ENCODE results near the gene GDF7. TPM values are rescaled to one million over a fixed set of nuclear protein-coding genes. Genes with fewer than 3 reads are reported as not detected.

Gene GDF7
- polyA plus RNA-seq, 1 donor (not counting 4 experiments of a cell fraction or from before 2014, with no cell fraction given) = not detected

DNA sequence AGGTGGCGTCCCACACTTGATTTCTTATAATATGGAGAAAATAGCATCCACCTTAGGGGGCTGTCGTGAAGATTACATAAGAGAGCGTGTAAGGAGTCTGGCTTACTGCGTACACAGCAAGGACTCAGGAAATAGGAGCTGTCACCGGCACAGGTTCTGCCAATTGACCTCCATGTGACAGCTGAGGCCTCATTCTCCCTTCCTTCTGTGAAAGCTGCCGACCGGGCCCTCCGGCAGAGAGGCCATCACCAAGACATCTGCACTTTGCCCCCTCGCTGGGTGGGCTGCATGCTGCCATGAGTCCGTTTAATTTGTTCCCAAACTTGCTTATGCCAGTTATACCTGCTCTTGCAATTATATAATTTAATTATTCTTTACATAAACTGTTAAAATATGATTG lies 43.7 kb upstream of the GDF7 start:
- dilution Hi-C loops (cut with MboI; ENCODE audit: extremely low pct_ligation_motif_present, low sequenced_read_pairs) = no loop called here
- no peak overlapping the region for H3K9ac ChIP-seq (ENCODE audit: control insufficient read depth, extremely low read depth, insufficient read depth, low read length)
- no peak overlapping the region for H3K4me3 ChIP-seq (ENCODE audit: control insufficient read depth in 2 of 3, extremely low read depth in 1 of 3, insufficient read depth in 2 of 3, low read depth in 1 of 3, low read length in 3 of 3)
- DNase-seq (ENCODE audit: low read depth, low spot score) (no peak), FAIRE-seq (no peak)
- H3K27ac ChIP-seq (ENCODE audit: control insufficient read depth, insufficient read depth, low read length) = no peak overlapping the region
- no peak overlapping the region for H3K4me2 ChIP-seq (ENCODE audit: control insufficient read depth, extremely low read depth, insufficient read depth, low read depth, low read length)
- H3K4me1 ChIP-seq (ENCODE audit: control insufficient read depth, extremely low read depth, insufficient read depth, low read length) = peaks cover 8% of the 10 kb centered on the region
- no peaks in the 10 kb centered on the region for H4K20me1 ChIP-seq (ENCODE audit: control insufficient read depth, extremely low read depth, insufficient read depth, low read length)
- no peaks in the 10 kb centered on the region for H3K9me3 ChIP-seq (ENCODE audit: control insufficient read depth, low read depth, low read length)
- peaks cover 7 to 29% of the 10 kb centered on the region in 2 experiments for H3K36me3 ChIP-seq (ENCODE audit: control insufficient read depth in 2 of 2, extremely low read depth in 1 of 2, insufficient read depth in 2 of 2, low read length in 2 of 2)
- H3K79me2 ChIP-seq (ENCODE audit: control insufficient read depth, insufficient read depth, low read length) = no peaks in the 10 kb centered on the region
- H3K9me1 ChIP-seq (ENCODE audit: control insufficient read depth, extremely low read depth, insufficient read depth, low read length) = no peaks in the 10 kb centered on the region
- TF ChIP-seq, protein P1, sequence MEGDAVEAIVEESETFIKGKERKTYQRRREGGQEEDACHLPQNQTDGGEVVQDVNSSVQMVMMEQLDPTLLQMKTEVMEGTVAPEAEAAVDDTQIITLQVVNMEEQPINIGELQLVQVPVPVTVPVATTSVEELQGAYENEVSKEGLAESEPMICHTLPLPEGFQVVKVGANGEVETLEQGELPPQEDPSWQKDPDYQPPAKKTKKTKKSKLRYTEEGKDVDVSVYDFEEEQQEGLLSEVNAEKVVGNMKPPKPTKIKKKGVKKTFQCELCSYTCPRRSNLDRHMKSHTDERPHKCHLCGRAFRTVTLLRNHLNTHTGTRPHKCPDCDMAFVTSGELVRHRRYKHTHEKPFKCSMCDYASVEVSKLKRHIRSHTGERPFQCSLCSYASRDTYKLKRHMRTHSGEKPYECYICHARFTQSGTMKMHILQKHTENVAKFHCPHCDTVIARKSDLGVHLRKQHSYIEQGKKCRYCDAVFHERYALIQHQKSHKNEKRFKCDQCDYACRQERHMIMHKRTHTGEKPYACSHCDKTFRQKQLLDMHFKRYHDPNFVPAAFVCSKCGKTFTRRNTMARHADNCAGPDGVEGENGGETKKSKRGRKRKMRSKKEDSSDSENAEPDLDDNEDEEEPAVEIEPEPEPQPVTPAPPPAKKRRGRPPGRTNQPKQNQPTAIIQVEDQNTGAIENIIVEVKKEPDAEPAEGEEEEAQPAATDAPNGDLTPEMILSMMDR (optimal IDR thresholded peaks at IDR 0.05 in 1 of 3, IDR thresholded peaks at IDR 0.05 in 1 of 3, conservative IDR thresholded peaks at IDR 0.05 in 1 of 3; ENCODE audit: extremely low read depth in 1 of 3, insufficient read depth in 2 of 3, low read length in 3 of 3) = no peak
- no peak for TF ChIP-seq EZH2 (IDR thresholded peaks at IDR 0.05; ENCODE audit: low read length)
- no peaks in the 10 kb centered on the region for H3K27me3 ChIP-seq (ENCODE audit: control insufficient read depth, extremely low read depth, insufficient read depth, low read length)
- no peak overlapping the region for H2AFZ ChIP-seq (ENCODE audit: control insufficient read depth, low read length)

DNA sequence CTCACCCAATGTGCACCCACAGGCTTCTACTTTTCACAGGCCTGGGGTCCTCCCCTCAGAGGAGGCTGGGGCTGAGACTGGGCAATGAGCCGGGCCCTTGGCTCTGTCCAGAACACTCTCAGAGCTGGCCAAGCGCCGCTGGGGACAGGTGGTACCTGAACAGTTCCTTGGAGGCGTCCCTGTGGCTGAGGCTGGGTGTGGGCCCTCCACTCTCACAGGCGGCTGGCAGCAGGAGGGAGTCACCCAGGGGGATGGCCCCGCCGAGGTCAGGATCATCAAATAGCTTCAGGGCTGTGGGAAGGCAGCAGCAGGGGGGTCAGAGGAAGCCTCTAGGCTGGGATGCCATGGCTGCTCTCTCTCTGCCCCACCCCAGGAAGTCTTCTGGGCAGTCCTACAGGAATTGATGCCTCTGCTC lies 43.2 kb upstream of the GDF7 start:
- no peak overlapping the region for H2AFZ ChIP-seq (ENCODE audit: control insufficient read depth, low read length)
- H3K27ac ChIP-seq (ENCODE audit: control insufficient read depth, insufficient read depth, low read length) = no peak overlapping the region
- DNase-seq (ENCODE audit: low read depth, low spot score) = no peak
- no peaks in the 10 kb centered on the region for H3K27me3 ChIP-seq (ENCODE audit: control insufficient read depth, extremely low read depth, insufficient read depth, low read length)
- H3K9me3 ChIP-seq (ENCODE audit: control insufficient read depth, low read depth, low read length) = no peaks in the 10 kb centered on the region
- H4K20me1 ChIP-seq (ENCODE audit: control insufficient read depth, extremely low read depth, insufficient read depth, low read length) = no peaks in the 10 kb centered on the region
- H3K9ac ChIP-seq (ENCODE audit: control insufficient read depth, extremely low read depth, insufficient read depth, low read length) = no peak overlapping the region
- no peak overlapping the region for H3K4me2 ChIP-seq (ENCODE audit: control insufficient read depth, extremely low read depth, insufficient read depth, low read depth, low read length)
- H3K36me3 ChIP-seq (ENCODE audit: control insufficient read depth in 2 of 2, extremely low read depth in 1 of 2, insufficient read depth in 2 of 2, low read length in 2 of 2) = peaks cover 7 to 29% of the 10 kb centered on the region in 2 experiments
- no peaks in the 10 kb centered on the region for H3K79me2 ChIP-seq (ENCODE audit: control insufficient read depth, insufficient read depth, low read length)
- no peak for FAIRE-seq
- H3K9me1 ChIP-seq (ENCODE audit: control insufficient read depth, extremely low read depth, insufficient read depth, low read length) = no peaks in the 10 kb centered on the region
- H3K4me3 ChIP-seq (ENCODE audit: control insufficient read depth in 2 of 3, extremely low read depth in 1 of 3, insufficient read depth in 2 of 3, low read depth in 1 of 3, low read length in 3 of 3) = no peak overlapping the region
- peaks cover 7% of the 10 kb centered on the region for H3K4me1 ChIP-seq (ENCODE audit: control insufficient read depth, extremely low read depth, insufficient read depth, low read length)
- TF ChIP-seq, protein P1 (optimal IDR thresholded peaks at IDR 0.05 in 1 of 3, IDR thresholded peaks at IDR 0.05 in 1 of 3, conservative IDR thresholded peaks at IDR 0.05 in 1 of 3; ENCODE audit: extremely low read depth in 1 of 3, insufficient read depth in 2 of 3, low read length in 3 of 3) = no peak
- TF ChIP-seq EZH2 (IDR thresholded peaks at IDR 0.05; ENCODE audit: low read length) = no peak
- dilution Hi-C loops (cut with MboI; ENCODE audit: extremely low pct_ligation_motif_present, low sequenced_read_pairs) = no loop called here
